HEK293 (cell line): ENCODE data around the gene ELANE.

ENCODE experiments used
- CTCF ChIA-PET: fragments of 350-600 bp; formaldehyde crosslinking; extraction: SDS; loops from one replicate; lab custom pipeline; 2021; ENCODE audit warnings: antibody characterized with exemption; lab: Yijun Ruan, JAX
- POLR2A ChIA-PET: fragments of 300-600 bp; formaldehyde crosslinking; extraction: SDS; loops from one replicate; lab custom pipeline; 2020; ENCODE audit warnings: antibody characterized with exemption, inconsistent platforms; lab: Yijun Ruan, JAX
- H3K27ac ChIP-seq: fragments of 200-500 bp; sonication (Bioruptor generic); 2 replicates; pipeline ENCODE4 v1.5.1; 2014; ENCODE audit warnings: low read depth, low read length, control low read depth, inconsistent platforms; ENCODE audit errors: extremely low read depth
- H3K36me3 ChIP-seq, 2 experiments: fragments of 200-500 bp in 1 of 2; sonication (Bioruptor generic) in 1 of 2; 1 replicate in 1 of 2; 2 replicates in 1 of 2; pipeline ENCODE4 v1.5.1; 2014 to 2017; ENCODE audit warnings: inconsistent platforms in 2 of 2, low read length in 2 of 2; ENCODE audit not compliant: control insufficient read depth in 2 of 2, insufficient read depth in 1 of 2
- H3K4me1 ChIP-seq: fragments of 200-500 bp; sonication (Bioruptor generic); 2 replicates; pipeline ENCODE4 v1.5.1; 2014; ENCODE audit warnings: mild to moderate bottlenecking, low read length, inconsistent platforms; ENCODE audit not compliant: control insufficient read depth, insufficient read depth
- H3K4me3 ChIP-seq: 2 replicates; pipeline ENCODE4 v1.5.1; 2011; ENCODE audit warnings: low read depth, mild to moderate bottlenecking, control low read depth, low read length, moderate library complexity
- H3K9me3 ChIP-seq: fragments of 200-500 bp; sonication (Bioruptor generic); 2 replicates; pipeline ENCODE4 v1.5.1; 2014; ENCODE audit warnings: low read depth, low read length, inconsistent platforms; ENCODE audit not compliant: control insufficient read depth, insufficient read depth
- EGR2 ChIP-seq: fragments of 450-650 bp; formaldehyde crosslinking; IDR thresholded peaks from 2 replicates; pipeline ENCODE4 v1.5.1; 2016; ENCODE audit warnings: low read depth, missing biosample characterization, missing genetic modification characterization
- GLIS1 ChIP-seq: fragments of 450-650 bp; formaldehyde crosslinking; IDR thresholded peaks from 2 replicates; pipeline ENCODE4 v1.5.1; 2016; ENCODE audit warnings: missing biosample characterization, missing genetic modification characterization
- OSR2 ChIP-seq: fragments of 450-650 bp; formaldehyde crosslinking; IDR thresholded peaks from 2 replicates; pipeline ENCODE4 v1.5.1; 2016; ENCODE audit warnings: missing biosample characterization, missing genetic modification characterization
- PRDM6 ChIP-seq: fragments of 450-650 bp; formaldehyde crosslinking; IDR thresholded peaks from 2 replicates; pipeline ENCODE4 v1.5.1; 2017; ENCODE audit warnings: missing biosample characterization, missing genetic modification characterization
- ZBTB44 ChIP-seq: fragments of 450-650 bp; IDR thresholded peaks from 2 replicates; pipeline ENCODE4 v1.5.1; 2018; ENCODE audit warnings: missing biosample characterization, mild to moderate bottlenecking, missing genetic modification characterization
- ZFHX2 ChIP-seq: fragments of 450-650 bp; formaldehyde crosslinking; conservative IDR thresholded peaks from 2 replicates; pipeline ENCODE4 v1.5.1; 2016; ENCODE audit warnings: missing biosample characterization, missing genetic modification characterization
- ZNF549 ChIP-seq: fragments of 450-650 bp; IDR thresholded peaks from 2 replicates; pipeline ENCODE4 v1.5.1; 2018; ENCODE audit warnings: missing biosample characterization, missing genetic modification characterization, mild to moderate bottlenecking, inconsistent platforms, moderate library complexity
- ZNF600 ChIP-seq: fragments of 450-650 bp; formaldehyde crosslinking; IDR thresholded peaks from 2 replicates; pipeline ENCODE4 v1.5.1; 2016; ENCODE audit warnings: missing biosample characterization, missing genetic modification characterization
- ZNF624 ChIP-seq: fragments of 450-650 bp; formaldehyde crosslinking; IDR thresholded peaks from 2 replicates; pipeline ENCODE4 v1.5.1; 2017; ENCODE audit warnings: missing biosample characterization, missing genetic modification characterization
- TF ChIP-seq, protein P1 (sequence below): fragments of 450-650 bp; formaldehyde crosslinking; IDR thresholded peaks from 2 replicates; pipeline ENCODE4 v1.5.1; 2016; ENCODE audit warnings: missing biosample characterization, missing genetic modification characterization
- TF ChIP-seq, protein P2 (sequence below): IDR thresholded peaks from 2 replicates; pipeline ENCODE4 v1.6.1; 2011; ENCODE audit warnings: mild to moderate bottlenecking, low read depth, low read length, borderline replicate concordance

ELANE gene

DNA sequence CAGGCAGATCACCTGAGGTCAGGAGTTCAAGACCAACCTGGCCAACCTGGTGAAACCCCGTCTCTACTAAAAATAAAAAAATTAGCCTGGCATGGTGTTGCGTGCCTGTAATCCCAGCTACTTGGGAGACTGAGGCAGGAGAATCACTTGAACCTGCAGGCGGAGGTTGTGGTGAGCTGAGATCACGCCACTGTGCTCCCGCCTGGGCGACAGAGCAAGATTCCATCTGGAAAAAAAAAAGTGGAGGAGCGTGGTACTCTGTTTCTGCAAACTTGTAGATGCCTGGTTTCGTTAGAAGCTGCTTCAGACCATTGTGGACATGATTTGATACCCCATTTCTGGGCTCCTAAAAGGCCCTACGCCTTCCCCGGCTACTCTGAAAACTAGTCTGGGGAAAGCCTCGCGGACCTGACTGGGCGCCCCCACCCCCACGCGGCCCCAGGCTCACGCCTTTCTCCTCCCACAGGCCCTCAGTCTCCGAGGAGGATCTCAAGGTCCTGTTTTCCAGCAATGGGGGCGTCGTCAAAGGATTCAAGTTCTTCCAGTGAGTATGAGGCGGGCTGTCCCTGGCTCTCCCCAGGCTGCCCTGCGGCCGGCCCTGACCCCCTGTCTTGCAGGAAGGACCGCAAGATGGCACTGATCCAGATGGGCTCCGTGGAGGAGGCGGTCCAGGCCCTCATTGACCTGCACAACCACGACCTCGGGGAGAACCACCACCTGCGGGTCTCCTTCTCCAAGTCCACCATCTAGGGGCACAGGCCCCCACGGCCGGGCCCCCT, 41.8 kb upstream of the ELANE start:
- peaks cover 25 to 79% of the 10 kb centered on the region in 2 experiments; a peak in 2 of 3 replicates for H3K36me3 ChIP-seq
- POLR2A ChIA-PET = interaction anchor here (0.5 to 1.1 kb wide), 4 partner anchors 9 to 50 kb away, joined by 3 to 5 read pairs (median 4); no protein-coding TSS in a partner anchor
- no peak for TF ChIP-seq ZBTB44 (tag by site-specific recombination)
- 0 out of 2 replicates have a peak, but pooled peaks have one; percentile 25 for TF ChIP-seq ZNF600 (tag by site-specific recombination)
- TF ChIP-seq, protein P1, sequence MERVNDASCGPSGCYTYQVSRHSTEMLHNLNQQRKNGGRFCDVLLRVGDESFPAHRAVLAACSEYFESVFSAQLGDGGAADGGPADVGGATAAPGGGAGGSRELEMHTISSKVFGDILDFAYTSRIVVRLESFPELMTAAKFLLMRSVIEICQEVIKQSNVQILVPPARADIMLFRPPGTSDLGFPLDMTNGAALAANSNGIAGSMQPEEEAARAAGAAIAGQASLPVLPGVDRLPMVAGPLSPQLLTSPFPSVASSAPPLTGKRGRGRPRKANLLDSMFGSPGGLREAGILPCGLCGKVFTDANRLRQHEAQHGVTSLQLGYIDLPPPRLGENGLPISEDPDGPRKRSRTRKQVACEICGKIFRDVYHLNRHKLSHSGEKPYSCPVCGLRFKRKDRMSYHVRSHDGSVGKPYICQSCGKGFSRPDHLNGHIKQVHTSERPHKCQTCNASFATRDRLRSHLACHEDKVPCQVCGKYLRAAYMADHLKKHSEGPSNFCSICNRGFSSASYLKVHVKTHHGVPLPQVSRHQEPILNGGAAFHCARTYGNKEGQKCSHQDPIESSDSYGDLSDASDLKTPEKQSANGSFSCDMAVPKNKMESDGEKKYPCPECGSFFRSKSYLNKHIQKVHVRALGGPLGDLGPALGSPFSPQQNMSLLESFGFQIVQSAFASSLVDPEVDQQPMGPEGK (tag by site-specific recombination) = peak; percentile 42; the same call in 1 of the 2 replicates
- peak; percentile 51 for TF ChIP-seq ZFHX2 (tag by site-specific recombination)
- TF ChIP-seq, protein P2, sequence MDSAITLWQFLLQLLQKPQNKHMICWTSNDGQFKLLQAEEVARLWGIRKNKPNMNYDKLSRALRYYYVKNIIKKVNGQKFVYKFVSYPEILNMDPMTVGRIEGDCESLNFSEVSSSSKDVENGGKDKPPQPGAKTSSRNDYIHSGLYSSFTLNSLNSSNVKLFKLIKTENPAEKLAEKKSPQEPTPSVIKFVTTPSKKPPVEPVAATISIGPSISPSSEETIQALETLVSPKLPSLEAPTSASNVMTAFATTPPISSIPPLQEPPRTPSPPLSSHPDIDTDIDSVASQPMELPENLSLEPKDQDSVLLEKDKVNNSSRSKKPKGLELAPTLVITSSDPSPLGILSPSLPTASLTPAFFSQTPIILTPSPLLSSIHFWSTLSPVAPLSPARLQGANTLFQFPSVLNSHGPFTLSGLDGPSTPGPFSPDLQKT = no peak
- TF ChIP-seq EGR2 (tag by site-specific recombination) = 0 out of 2 replicates have a peak, but pooled peaks have one; percentile 32
- peak; percentile 20; the same call in 1 of the 2 replicates for TF ChIP-seq GLIS1 (tag by site-specific recombination)
- no peak overlapping the region for H3K4me3 ChIP-seq
- H3K27ac ChIP-seq = peak overlapping the region; percentile 24; the same call in 1 of the 2 replicates
- H3K4me1 ChIP-seq = no peaks in the 10 kb centered on the region
- CTCF ChIA-PET = interaction anchor here (0.6 to 1.2 kb wide), 3 partner anchors 27 to 67 kb away, joined by 3 to 5 read pairs (median 3); no protein-coding TSS in a partner anchor
- H3K9me3 ChIP-seq = no peaks in the 10 kb centered on the region

- Histone ChIP-seq H3K4me1 (no peaks in the 10 kb centered on the region), H3K36me3 (peaks cover 28 to 72% of the 10 kb centered on the region in 2 experiments; a peak in 2 of 3 replicates), H3K4me3 (no peak overlapping the region), H3K27ac (peak overlapping the region; percentile 24; the same call in 1 of the 2 replicates), H3K9me3 (no peaks in the 10 kb centered on the region)
- CTCF ChIA-PET = interaction anchor here (0.6 to 1.2 kb wide), 2 partner anchors 27 to 66 kb away, joined by 3 read pairs; no protein-coding TSS in a partner anchor
- TF ChIP-seq, protein P1 (tag by site-specific recombination) = peak; percentile 30; the same call in 1 of the 2 replicates
- TF ChIP-seq ZNF624 = no peak
- POLR2A ChIA-PET = interaction anchor here (1.1 kb wide), 1 partner anchor 10 kb away, joined by 5 read pairs; no protein-coding TSS in a partner anchor
Measured at GRCh38 chr19:810883-811489, 41.1 kb upstream of the ELANE start.

DNA sequence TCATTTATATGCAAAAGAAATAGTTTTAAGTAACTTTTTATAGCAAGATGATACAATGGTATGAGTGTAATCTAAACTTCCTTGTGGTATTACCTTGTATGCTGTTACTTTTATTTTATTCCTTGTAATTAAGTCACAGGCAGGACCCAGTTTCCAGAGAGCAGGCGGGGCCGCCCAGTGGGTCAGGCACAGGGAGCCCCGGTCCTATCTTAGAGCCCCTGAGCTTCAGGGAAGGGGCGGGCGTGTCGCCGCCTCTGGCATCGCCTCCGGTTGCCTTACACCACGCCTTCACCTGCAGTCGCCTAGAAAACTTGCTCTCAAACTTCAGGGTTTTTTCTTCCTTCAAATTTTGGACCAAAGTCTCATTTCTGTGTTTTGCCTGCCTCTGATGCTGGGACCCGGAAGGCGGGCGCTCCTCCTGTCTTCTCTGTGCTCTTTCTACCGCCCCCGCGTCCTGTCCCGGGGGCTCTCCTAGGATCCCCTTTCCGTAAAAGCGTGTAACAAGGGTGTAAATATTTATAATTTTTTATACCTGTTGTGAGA, 40.5 kb upstream of the ELANE start:
- CTCF ChIA-PET = no interaction called here
- TF ChIP-seq OSR2 = no peak
- TF ChIP-seq, protein P1 (tag by site-specific recombination) = 0 out of 2 replicates have a peak, but pooled peaks have one; percentile 5
- TF ChIP-seq ZNF549 (tag by site-specific recombination) = no peak
- 0 out of 2 replicates have a peak, but pooled peaks have one; percentile 28 for TF ChIP-seq PRDM6 (tag by site-specific recombination)
- H3K36me3 ChIP-seq = peaks cover 33 to 66% of the 10 kb centered on the region in 2 experiments; a peak in 2 of 3 replicates
- no peaks in the 10 kb centered on the region for H3K9me3 ChIP-seq
- POLR2A ChIA-PET = no interaction called here
- H3K27ac ChIP-seq = no peak overlapping the region
- H3K4me1 ChIP-seq = no peaks in the 10 kb centered on the region
- no peak overlapping the region for H3K4me3 ChIP-seq
